ES-I3 (cell line): ENCODE data around the gene DIP2C.

ENCODE experiments used
- H3K36me3 ChIP-seq: 2 replicates; pipeline ENCODE4 v1.6.1; 2013; ENCODE audit warnings: mild to moderate bottlenecking, low read length, control low read depth, moderate library complexity; ENCODE audit not compliant: insufficient read depth
- H3K4me1 ChIP-seq: 2 replicates; pipeline ENCODE4 v1.6.1; 2013; ENCODE audit warnings: mild to moderate bottlenecking, control low read depth, low read length; ENCODE audit not compliant: insufficient read depth
- H3K9ac ChIP-seq: 2 replicates; pipeline ENCODE4 v1.6.1; 2013; ENCODE audit warnings: low read depth, mild to moderate bottlenecking, low read length, moderate library complexity
- H3K9me3 ChIP-seq: 2 replicates; pipeline ENCODE4 v1.6.1; 2013; ENCODE audit warnings: mild to moderate bottlenecking, low read length, moderate library complexity; ENCODE audit not compliant: control insufficient read depth, insufficient read depth

The DIP2C gene, protein sequence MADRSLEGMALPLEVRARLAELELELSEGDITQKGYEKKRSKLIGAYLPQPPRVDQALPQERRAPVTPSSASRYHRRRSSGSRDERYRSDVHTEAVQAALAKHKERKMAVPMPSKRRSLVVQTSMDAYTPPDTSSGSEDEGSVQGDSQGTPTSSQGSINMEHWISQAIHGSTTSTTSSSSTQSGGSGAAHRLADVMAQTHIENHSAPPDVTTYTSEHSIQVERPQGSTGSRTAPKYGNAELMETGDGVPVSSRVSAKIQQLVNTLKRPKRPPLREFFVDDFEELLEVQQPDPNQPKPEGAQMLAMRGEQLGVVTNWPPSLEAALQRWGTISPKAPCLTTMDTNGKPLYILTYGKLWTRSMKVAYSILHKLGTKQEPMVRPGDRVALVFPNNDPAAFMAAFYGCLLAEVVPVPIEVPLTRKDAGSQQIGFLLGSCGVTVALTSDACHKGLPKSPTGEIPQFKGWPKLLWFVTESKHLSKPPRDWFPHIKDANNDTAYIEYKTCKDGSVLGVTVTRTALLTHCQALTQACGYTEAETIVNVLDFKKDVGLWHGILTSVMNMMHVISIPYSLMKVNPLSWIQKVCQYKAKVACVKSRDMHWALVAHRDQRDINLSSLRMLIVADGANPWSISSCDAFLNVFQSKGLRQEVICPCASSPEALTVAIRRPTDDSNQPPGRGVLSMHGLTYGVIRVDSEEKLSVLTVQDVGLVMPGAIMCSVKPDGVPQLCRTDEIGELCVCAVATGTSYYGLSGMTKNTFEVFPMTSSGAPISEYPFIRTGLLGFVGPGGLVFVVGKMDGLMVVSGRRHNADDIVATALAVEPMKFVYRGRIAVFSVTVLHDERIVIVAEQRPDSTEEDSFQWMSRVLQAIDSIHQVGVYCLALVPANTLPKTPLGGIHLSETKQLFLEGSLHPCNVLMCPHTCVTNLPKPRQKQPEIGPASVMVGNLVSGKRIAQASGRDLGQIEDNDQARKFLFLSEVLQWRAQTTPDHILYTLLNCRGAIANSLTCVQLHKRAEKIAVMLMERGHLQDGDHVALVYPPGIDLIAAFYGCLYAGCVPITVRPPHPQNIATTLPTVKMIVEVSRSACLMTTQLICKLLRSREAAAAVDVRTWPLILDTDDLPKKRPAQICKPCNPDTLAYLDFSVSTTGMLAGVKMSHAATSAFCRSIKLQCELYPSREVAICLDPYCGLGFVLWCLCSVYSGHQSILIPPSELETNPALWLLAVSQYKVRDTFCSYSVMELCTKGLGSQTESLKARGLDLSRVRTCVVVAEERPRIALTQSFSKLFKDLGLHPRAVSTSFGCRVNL (N-terminal part only)

DNA sequence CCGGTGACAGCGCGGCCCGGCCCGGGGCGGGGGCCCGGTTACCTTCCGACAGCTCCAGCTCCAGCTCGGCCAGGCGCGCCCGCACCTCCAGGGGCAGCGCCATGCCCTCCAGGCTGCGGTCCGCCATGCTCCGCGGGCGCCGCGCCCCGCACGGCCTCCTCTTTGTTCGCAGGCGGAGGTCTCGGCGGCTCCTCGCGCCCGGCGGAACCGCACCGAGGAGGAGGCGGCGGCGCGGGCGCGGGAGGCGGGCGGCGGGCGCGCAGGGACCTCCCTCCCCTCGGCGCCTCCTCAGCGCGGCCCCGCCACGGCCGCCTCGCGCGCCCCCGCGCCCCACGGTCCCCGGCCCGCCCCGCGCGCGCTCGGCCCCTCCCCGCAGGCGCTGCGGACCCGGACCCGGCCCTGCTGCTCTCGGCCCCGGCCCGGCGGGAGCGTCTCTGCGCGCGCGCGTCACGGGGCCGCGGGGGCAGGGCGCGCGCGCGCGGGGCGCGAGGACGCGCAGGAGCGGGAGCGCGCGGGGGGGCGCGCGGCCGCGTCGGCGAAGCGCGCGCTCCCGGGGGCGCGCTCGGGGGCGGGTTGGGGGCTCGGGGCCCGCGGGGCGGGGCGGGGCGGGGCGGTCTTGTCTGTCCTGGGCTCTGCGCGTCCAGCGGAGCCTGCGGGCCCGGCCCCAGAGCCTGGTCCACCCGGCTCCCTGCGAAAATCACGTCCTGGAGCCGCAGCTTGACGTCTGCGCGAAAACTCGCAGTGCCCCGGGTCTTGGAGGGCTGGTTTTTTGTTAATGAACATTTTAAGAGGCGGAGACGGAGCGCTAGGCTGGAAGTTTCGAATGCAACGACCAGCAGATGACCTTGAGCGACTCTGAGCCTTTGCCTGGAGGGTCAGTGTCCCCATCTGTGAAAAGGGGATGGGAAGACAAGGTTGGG, at the start of gene DIP2C:
Gene DIP2C, minus strand, starts transcription at position 217 of the 920 bp plus-strand sequence. Its CDS starts 90 bp downstream, at position 127.
- Histone ChIP-seq H3K9me3 (no peaks in the 10 kb centered on the region), H3K9ac (peak within 1 kb of the TSS; percentile 82), H3K36me3 (no peaks in the 10 kb centered on the region)

DNA sequence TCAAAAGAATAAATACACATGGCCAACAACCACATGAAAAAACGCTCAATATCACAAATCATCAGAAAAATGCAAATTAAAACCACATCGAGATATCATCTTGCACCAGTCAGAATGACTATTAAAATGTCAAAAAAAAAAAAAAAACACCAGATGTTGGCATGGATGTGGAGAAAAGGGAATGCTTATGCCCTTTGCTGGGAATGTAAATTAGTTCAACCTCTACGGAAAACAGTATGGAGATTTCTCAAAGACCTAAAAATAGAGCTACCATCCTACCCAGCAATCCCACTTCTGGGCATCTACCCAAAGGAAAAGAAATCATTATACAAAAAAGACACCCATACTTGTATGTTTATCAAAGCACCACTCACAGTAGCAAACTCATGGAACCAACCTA, 45.0 kb upstream of the DIP2C start:
- no peak overlapping the region for H3K9ac ChIP-seq
- H3K9me3 ChIP-seq, result no peaks in the 10 kb centered on the region
- no peaks in the 10 kb centered on the region for H3K36me3 ChIP-seq
- H3K4me1 ChIP-seq, result no peaks in the 10 kb centered on the region

More for the DNA sequence above, at the start of gene DIP2C:
- peaks cover 13% of the 10 kb centered on the region; the same call in 1 of the 2 replicates for H3K4me1 ChIP-seq

GRCh38 chr10:733086-733485, 43.6 kb upstream of the DIP2C start:
- H3K36me3 ChIP-seq, result no peaks in the 10 kb centered on the region
- no peak overlapping the region for H3K9ac ChIP-seq
- no peaks in the 10 kb centered on the region for H3K4me1 ChIP-seq
- no peaks in the 10 kb centered on the region for H3K9me3 ChIP-seq

- H3K36me3 ChIP-seq, result no peaks in the 10 kb centered on the region
- H3K9me3 ChIP-seq, result no peaks in the 10 kb centered on the region
- H3K4me1 ChIP-seq, result no peaks in the 10 kb centered on the region
- H3K9ac ChIP-seq, result no peak overlapping the region
These were observed 39.7 kb upstream of the DIP2C start for GRCh38 chr10:729213-729612.

DNA sequence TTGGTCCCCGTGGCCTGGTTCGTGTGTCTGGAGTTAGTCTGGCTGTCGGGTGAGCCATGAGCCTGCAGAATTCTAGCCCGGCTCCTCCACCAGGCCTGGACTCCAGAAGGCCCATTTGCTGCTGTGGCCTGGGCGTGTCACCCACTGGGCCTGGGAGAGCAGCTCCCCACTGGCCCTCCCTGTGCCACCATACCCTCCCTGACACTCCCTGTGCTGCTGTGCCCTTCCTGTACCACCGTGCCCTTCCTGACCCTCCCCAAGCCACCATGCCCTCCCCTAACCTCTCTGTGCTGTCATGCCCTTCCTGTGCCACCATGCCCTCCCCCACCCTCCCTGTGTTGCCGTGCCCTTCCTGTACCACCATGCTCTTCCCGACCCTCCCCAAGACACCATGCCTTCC, 39.1 kb upstream of the DIP2C start:
- Histone ChIP-seq H3K9ac (no peak overlapping the region), H3K4me1 (no peaks in the 10 kb centered on the region), H3K36me3 (no peaks in the 10 kb centered on the region), H3K9me3 (no peaks in the 10 kb centered on the region)

DNA sequence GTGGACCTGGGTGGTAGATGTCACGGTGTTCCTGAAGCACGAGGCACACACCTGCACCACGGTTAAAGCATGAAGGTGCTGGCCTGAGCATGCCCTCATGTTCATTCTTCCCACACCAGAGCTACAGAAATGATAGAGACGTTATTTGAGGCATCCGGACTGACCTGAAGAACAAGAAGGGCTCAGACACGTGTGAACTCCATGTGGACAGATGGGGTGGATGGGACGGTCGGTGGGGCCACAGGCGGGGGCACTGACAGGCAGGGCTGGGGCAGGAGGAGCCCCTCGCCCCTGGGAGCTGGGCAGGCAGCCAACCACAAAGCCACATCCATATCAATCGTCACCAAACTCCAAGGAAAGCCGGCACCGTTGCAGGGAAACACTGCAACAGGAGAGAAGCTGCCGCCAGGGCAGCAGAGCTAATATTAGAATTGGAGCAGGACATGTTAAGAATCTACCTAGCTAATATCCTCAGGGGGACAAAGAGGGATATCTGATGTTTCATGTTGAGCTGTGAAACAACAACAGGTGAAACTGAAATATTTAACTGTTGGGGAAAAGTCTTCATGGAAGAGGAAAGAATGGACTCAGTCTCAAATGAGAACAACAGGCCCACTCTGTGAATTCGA, 37.8 kb upstream of the DIP2C start:
- Histone ChIP-seq H3K36me3 (no peaks in the 10 kb centered on the region), H3K9me3 (no peaks in the 10 kb centered on the region), H3K4me1 (no peaks in the 10 kb centered on the region), H3K9ac (no peak overlapping the region)

DNA sequence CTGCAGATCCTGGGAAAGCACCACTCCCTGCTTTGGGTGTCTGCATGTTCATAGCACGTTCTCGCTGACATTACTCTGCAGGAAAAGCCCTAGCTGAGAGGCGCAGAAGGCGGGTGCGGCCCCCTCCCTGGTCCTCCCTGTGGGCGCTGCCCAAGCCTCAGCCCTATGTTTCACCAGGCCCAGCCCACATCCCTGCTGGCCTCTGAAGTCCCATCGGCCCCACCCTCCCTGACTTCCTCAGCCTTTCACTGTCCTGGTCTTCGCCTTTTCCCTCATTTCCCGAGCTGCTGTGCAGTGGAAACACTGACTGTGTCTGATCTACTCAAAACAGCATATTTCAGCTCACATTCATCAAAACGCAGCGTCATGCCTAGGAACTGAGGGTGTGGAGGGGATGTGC, 36.3 kb upstream of the DIP2C start:
- no peak overlapping the region for H3K9ac ChIP-seq
- no peaks in the 10 kb centered on the region for H3K36me3 ChIP-seq
- no peaks in the 10 kb centered on the region for H3K4me1 ChIP-seq
- H3K9me3 ChIP-seq, result no peaks in the 10 kb centered on the region

DNA sequence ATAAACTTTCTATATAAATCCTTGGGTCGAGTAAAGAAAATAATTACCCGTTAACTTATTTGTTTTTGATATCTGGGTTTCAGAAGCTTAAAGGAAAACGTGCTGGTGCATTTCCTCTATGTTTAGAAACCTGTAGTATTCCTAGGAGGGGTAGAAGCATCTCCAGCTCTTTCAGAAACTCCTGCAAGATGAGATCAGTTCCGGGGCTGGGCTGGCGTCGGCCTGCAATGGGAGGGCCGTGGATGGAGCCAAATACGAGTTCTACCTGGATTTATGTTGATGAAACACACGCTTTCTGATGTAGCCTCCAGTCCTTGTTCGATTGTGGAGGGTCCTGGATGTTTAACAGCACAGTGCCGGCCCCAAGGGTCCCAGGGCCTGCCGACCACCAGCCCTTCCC, 35.8 kb upstream of the DIP2C start:
- Histone ChIP-seq H3K4me1 (no peaks in the 10 kb centered on the region), H3K9ac (no peak overlapping the region), H3K9me3 (no peaks in the 10 kb centered on the region), H3K36me3 (no peaks in the 10 kb centered on the region)

DNA sequence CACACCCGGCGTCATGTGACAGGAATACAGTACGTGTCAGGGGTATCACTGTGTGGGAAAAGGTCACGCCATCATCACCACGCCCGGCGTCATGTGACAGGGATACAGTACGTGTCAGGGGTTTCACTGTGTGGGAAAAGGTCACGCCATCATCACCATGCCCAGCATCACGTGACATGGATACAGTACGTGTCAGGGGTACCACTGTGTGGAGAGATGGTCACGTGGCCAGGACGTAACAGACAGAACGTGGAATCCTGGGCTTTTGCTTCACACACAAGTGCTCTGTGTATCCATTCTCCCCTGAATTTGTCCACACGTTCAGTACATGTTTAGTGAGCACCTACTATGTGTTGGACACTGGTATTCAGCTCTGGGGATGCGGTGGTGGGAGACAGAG, 34.5 kb upstream of the DIP2C start:
- no peaks in the 10 kb centered on the region for H3K4me1 ChIP-seq
- H3K9ac ChIP-seq, result no peak overlapping the region
- no peaks in the 10 kb centered on the region for H3K9me3 ChIP-seq
- H3K36me3 ChIP-seq, result no peaks in the 10 kb centered on the region

DNA sequence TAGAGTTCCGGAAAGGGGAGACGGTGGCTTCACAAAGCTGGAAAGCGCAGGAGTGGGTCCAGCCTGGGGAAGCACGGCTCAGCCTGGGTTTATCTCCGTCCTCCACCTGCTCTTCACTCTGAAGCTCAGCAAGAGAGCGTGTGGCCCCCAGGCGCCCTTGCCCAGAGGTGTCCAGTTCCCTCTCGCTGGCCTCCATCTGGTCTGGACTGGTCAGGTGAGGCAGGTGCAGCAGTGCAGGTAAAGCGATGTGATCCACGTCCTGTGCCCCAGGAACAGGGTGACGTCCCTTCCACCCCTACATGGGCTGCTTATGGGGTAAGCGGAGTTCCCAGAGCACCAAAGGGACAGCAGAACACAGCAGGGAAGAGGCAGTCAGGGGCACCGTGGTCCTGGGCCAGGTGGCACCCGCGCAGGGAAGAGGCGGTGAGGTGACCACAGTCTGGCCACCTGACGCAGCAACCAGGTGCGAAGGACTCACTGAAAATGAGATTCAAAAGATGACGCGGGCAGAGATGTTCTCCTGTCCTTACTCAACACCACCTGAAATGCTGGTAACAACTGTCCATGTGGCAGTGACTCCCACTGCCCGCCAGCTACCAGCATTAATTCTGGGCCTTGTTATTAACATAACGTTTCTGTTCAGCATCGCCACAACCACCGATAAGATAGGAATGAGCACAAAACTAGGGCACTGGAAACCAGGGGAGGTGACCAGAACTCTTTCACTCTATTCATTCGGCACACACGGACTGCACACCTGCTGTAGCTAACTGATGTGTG, 33.0 kb upstream of the DIP2C start:
- H3K4me1 ChIP-seq, result no peaks in the 10 kb centered on the region
- no peak overlapping the region for H3K9ac ChIP-seq
- no peaks in the 10 kb centered on the region for H3K36me3 ChIP-seq

DNA sequence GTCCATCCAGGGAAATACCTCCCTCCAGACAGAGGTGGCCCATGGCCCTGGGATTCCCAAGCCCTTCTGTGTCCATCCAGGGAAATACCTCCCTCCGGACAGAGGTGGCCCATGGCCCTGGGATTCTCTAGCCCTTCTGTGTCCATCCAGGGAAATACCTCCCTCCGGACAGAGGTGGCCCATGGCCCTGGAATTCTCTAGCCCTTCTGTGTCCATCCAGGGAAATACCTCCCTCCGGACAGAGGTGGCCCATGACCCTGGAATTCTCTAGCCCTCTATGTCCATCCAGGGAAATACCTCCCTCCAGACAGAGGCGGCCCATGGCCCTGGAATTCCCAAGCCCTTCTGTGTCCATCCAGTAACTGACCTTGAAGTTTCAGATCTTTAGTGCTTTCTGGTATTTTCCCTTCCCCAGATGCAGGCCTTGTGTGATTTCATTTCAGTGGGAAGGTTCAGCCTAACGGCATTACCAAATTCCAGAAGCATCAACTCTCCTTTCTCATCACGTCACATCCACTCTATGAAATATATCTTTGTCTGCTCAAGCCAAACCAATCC, 28.8 kb upstream of the DIP2C start:
- Histone ChIP-seq H3K4me1 (no peaks in the 10 kb centered on the region), H3K36me3 (no peaks in the 10 kb centered on the region), H3K9me3 (peaks cover 4% of the 10 kb centered on the region), H3K9ac (no peak overlapping the region)

More for the DNA sequence above, 33.0 kb upstream of the DIP2C start:
- no peaks in the 10 kb centered on the region for H3K9me3 ChIP-seq

DNA sequence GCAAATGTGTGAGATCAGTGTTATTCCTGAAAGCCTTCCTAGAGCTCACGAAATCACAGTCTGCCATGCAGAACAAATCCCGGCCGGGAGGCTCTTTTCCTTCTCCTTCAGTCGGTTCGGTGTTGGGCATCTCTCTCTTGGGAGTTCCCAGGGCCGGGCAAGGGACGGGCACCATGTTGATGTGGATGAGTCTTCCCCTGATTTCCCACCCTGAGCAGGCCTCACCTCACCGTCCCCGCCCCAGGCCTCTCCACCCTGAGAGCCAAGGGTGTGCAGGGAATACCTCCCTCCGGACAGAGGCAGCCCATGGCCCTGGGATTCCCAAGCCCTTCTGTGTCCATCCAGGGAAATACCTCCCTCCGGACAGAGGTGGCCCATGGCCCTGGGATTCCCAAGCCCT, 28.0 kb upstream of the DIP2C start:
- Histone ChIP-seq H3K4me1 (no peaks in the 10 kb centered on the region), H3K9ac (no peak overlapping the region), H3K9me3 (peaks cover 6% of the 10 kb centered on the region), H3K36me3 (no peaks in the 10 kb centered on the region)
